IMR-90 (cell line): ENCODE measurements around the gene THRAP3. TPM values are rescaled to one million over a fixed set of nuclear protein-coding genes. Genes with fewer than 3 reads are reported as not detected.

Source experiments
- ATAC-seq: fragments of 200-7000 bp; cut with Tn5 transposase; 2 replicates; pipeline ENCODE4 v1.9.1; 2020; ENCODE audit warnings: low read depth, mild to moderate bottlenecking, moderate library complexity
- BruUV-seq: library from RNA; stranded (reverse); fragments of 400-500 nt; replicated peaks from 2 replicates; lab custom pipeline; 2021; lab: Mats Ljungman, UMichigan
- CTCF ChIA-PET: fragments of 300-600 bp; formaldehyde crosslinking; extraction: SDS; loops from one replicate; lab custom pipeline; 2021; ENCODE audit warnings: antibody characterized with exemption; lab: Yijun Ruan, JAX
- POLR2A ChIA-PET: fragments of 300-600 bp; sonication (Branson Sonifier 250); formaldehyde crosslinking; loops from one replicate; lab custom pipeline; 2022; ENCODE audit warnings: antibody characterized with exemption; ENCODE audit not compliant: unreplicated experiment; lab: Charles Lee
- DNase-seq: peaks from one replicate; pipeline ENCODE4 v3.0.0; 2013
- H2AFZ ChIP-seq: replicated peaks from 2 replicates; pipeline ENCODE3; 2013; ENCODE audit warnings: low read length, mild to moderate bottlenecking; ENCODE audit not compliant: poor library complexity
- H2AK5ac ChIP-seq: 2 replicates; pipeline ENCODE4 v1.6.1; 2013; ENCODE audit warnings: low read depth, low read length, inconsistent platforms
- H2AK9ac ChIP-seq: replicated peaks from 2 replicates; pipeline ENCODE3; 2013; ENCODE audit warnings: mild to moderate bottlenecking, low read depth, low read length, moderate library complexity; ENCODE audit not compliant: poor library complexity
- H2BK120ac ChIP-seq: 2 replicates; pipeline ENCODE4 v1.6.1; 2013; ENCODE audit warnings: low read depth, low read length, inconsistent platforms
- H2BK15ac ChIP-seq: 3 replicates; pipeline ENCODE4 v1.6.1; 2013; ENCODE audit warnings: low read depth, low read length, inconsistent platforms
- H2BK20ac ChIP-seq: 2 replicates; pipeline ENCODE4 v1.6.1; 2013; ENCODE audit warnings: low read depth, mild to moderate bottlenecking, inconsistent platforms, low read length, moderate library complexity
- H2BK5ac ChIP-seq: 2 replicates; pipeline ENCODE4 v1.6.1; 2013; ENCODE audit warnings: mild to moderate bottlenecking, low read depth, low read length, inconsistent platforms; ENCODE audit not compliant: poor library complexity, severe bottlenecking
- H3K14ac ChIP-seq: replicated peaks from 2 replicates; pipeline ENCODE4 v1.6.1; 2013; ENCODE audit warnings: low read depth, low read length, inconsistent platforms
- H3K18ac ChIP-seq: 2 replicates; pipeline ENCODE4 v1.6.1; 2013; ENCODE audit warnings: low read depth, low read length, control low read depth
- H3K23ac ChIP-seq: 2 replicates; pipeline ENCODE4 v1.6.1; 2013; ENCODE audit warnings: low read depth, low read length, inconsistent platforms
- H3K27ac ChIP-seq: 2 replicates; pipeline ENCODE4 v1.5.1; 2013; ENCODE audit warnings: mild to moderate bottlenecking, control low read depth, low read length; ENCODE audit not compliant: insufficient read depth
- H3K27me3 ChIP-seq: 2 replicates; pipeline ENCODE4 v1.6.1; 2013; ENCODE audit warnings: low read length; ENCODE audit not compliant: control insufficient read depth, insufficient read depth
- H3K36me3 ChIP-seq: 2 replicates; pipeline ENCODE4 v1.6.1; 2013; ENCODE audit warnings: low read length, mixed read lengths; ENCODE audit not compliant: control insufficient read depth, insufficient read depth
- H3K4ac ChIP-seq: 2 replicates; pipeline ENCODE4 v1.6.1; 2013; ENCODE audit warnings: low read depth, low read length, inconsistent platforms
- H3K4me1 ChIP-seq: 2 replicates; pipeline ENCODE4 v1.6.1; 2013; ENCODE audit warnings: low read length, mixed read lengths; ENCODE audit not compliant: control insufficient read depth, insufficient read depth
- H3K4me2 ChIP-seq: 2 replicates; pipeline ENCODE4 v1.6.1; 2013; ENCODE audit warnings: low read depth, mild to moderate bottlenecking, control low read depth, low read length, moderate library complexity
- H3K4me3 ChIP-seq: 2 replicates; pipeline ENCODE4 v1.5.1; 2013; ENCODE audit warnings: low read depth, mild to moderate bottlenecking, control low read depth, low read length, moderate library complexity; ENCODE audit not compliant: insufficient read depth
- H3K56ac ChIP-seq: 2 replicates; pipeline ENCODE4 v1.6.1; 2013; ENCODE audit warnings: low read length, inconsistent platforms; ENCODE audit not compliant: insufficient read depth; ENCODE audit errors: extremely low read depth
- H3K79me1 ChIP-seq, 2 experiments: 2 replicates each; pipeline ENCODE4 v1.6.1; 2013; ENCODE audit warnings: low read length in 2 of 2, inconsistent platforms in 1 of 2, low read depth in 1 of 2
- H3K9ac ChIP-seq: 2 replicates; pipeline ENCODE4 v1.6.1; 2013; ENCODE audit warnings: low read depth, low read length, control low read depth
- H3K9me1 ChIP-seq: 2 replicates; pipeline ENCODE4 v1.6.1; 2013; ENCODE audit warnings: low read length, inconsistent platforms; ENCODE audit not compliant: insufficient read depth
- H3K9me3 ChIP-seq: 2 replicates; pipeline ENCODE4 v1.6.1; 2013; ENCODE audit warnings: low read length; ENCODE audit not compliant: control insufficient read depth, insufficient read depth
- H4K20me1 ChIP-seq: 2 replicates; pipeline ENCODE4 v1.6.1; 2013; ENCODE audit warnings: low read length, inconsistent platforms; ENCODE audit not compliant: insufficient read depth
- H4K5ac ChIP-seq: 2 replicates; pipeline ENCODE4 v1.6.1; 2013; ENCODE audit warnings: mild to moderate bottlenecking, low read depth, low read length, control low read depth
- H4K8ac ChIP-seq, 2 experiments: 2 replicates each; pipeline ENCODE4 v1.6.1; 2013; ENCODE audit warnings: low read depth in 2 of 2, low read length in 2 of 2, control low read depth in 1 of 2, inconsistent platforms in 1 of 2
- H4K91ac ChIP-seq: 2 replicates; pipeline ENCODE4 v1.6.1; 2013; ENCODE audit warnings: low read depth, low read length, inconsistent platforms; ENCODE audit not compliant: insufficient read depth
- BHLHE40 ChIP-seq: fragments of 150-350 bp; IDR thresholded peaks from 2 replicates; pipeline ENCODE4 v1.6.1; 2016; ENCODE audit warnings: mild to moderate bottlenecking, low read depth, low read length
- CEBPB ChIP-seq: IDR thresholded peaks from 2 replicates; pipeline ENCODE4 v1.6.1; 2012; ENCODE audit warnings: low read depth, low read length, improper control_type of control experiment
- MXI1 ChIP-seq: IDR thresholded peaks from 2 replicates; pipeline ENCODE4 v1.6.1; 2012; ENCODE audit warnings: low read depth, mild to moderate bottlenecking, low read length, moderate library complexity, borderline replicate concordance
- NFE2L2 ChIP-seq: fragments of 150-350 bp; IDR thresholded peaks from 2 replicates; pipeline ENCODE4 v1.6.1; 2016; ENCODE audit warnings: low read depth, mild to moderate bottlenecking, low read length
- RAD21 ChIP-seq: IDR thresholded peaks from 2 replicates; pipeline ENCODE4 v1.6.1; 2012; ENCODE audit warnings: low read length, improper control_type of control experiment
- RFX5 ChIP-seq: IDR thresholded peaks from 2 replicates; pipeline ENCODE4 v1.8.0; 2012; ENCODE audit warnings: low read depth, mild to moderate bottlenecking, low read length, moderate library complexity
- SMC3 ChIP-seq: fragments of 150-350 bp; IDR thresholded peaks from 2 replicates; pipeline ENCODE4 v1.6.1; 2016; ENCODE audit warnings: low read depth, mild to moderate bottlenecking, antibody characterized with exemption, low read length, moderate library complexity
- WGBS, 2 experiments: methylation state at CpG; one replicate each; pipeline versions ENCODE4 v1.1.5 to v1.1.7; 2013; ENCODE audit warnings: missing lambda C conversion rate in 2 of 2; ENCODE audit not compliant: insufficient read length in 1 of 2; ENCODE audit errors: extremely low coverage in 2 of 2; 5-methylcytosine and 5-hydroxymethylcytosine counted together
- dilution Hi-C: fragments of 300-500 bp; cut with HindIII; formaldehyde crosslinking; loops from one replicate; pipeline ENCODE4 v1.14.3; 2018; ENCODE audit warnings: low sequenced_read_pairs; ENCODE audit not compliant: unreplicated experiment
- in situ Hi-C: fragments of 300-500 bp; cut with MboI; formaldehyde crosslinking; loops from 3 replicates; pipeline ENCODE4 v1.14.3; 2019; ENCODE audit warnings: low sequenced_read_pairs, inconsistent platforms, mixed read lengths
- intact Hi-C: fragments of 100-400 bp; cut with micrococcal nuclease; formaldehyde crosslinking; loops from 2 replicates; pipeline ENCODE4 v1.10.0; 2022
- polyA plus RNA-seq, 3 experiments: library from polyadenylated mRNA; depleted of rRNA; stranded (reverse); fragments of >200 nt; gene quantifications; 2 replicates each; pipeline ENCODE4 v1.2.3, GENCODE V29; 2012; ENCODE audit warnings: low replicate concordance in 1 of 3
- total RNA-seq: library from RNA; depleted of rRNA; stranded (reverse); fragments of >200 nt; gene quantifications from 2 replicates; pipeline ENCODE4 v1.2.3, GENCODE V29; 2012

Gene THRAP3
- total and polyA plus RNA-seq, 2 of the 4 experiments (the other 2 are of a cell fraction): 60.6 to 66.5 TPM

GRCh38 chr1:36326499-36326898 lies 102.3 kb downstream of the THRAP3 start:
- H3K18ac ChIP-seq: no peak overlapping the region
- TF ChIP-seq BHLHE40 (no peak), MXI1 (no peak), NFE2L2 (no peak), SMC3 (no peak), CEBPB (no peak), RFX5 (no peak), RAD21 (no peak)
- H4K8ac ChIP-seq: no peak overlapping the region
- POLR2A ChIA-PET: no interaction called here
- no peak overlapping the region for H3K9ac ChIP-seq
- no peak overlapping the region for H3K27ac ChIP-seq
- no peak overlapping the region for H3K4me3 ChIP-seq
- 84% methylated on average over 6 of the region's 6 CpGs; no CpG with 5 or more reads in 1 of the 2 experiments for WGBS, 2 experiments
- ATAC-seq: no peak
- H2AK5ac ChIP-seq: no peak overlapping the region; the same call in 1 of the 2 replicates
- H4K20me1 ChIP-seq: peaks cover 5% of the 10 kb centered on the region
- H2AK9ac ChIP-seq: peak overlapping the region; percentile 37
- CTCF ChIA-PET: no interaction called here
- H3K9me1 ChIP-seq: peaks cover 21% of the 10 kb centered on the region
- no peak overlapping the region for H3K14ac ChIP-seq
- no peak overlapping the region for H2BK5ac ChIP-seq
- no peaks in the 10 kb centered on the region for H3K9me3 ChIP-seq
- dilution Hi-C loops: no loop called here
- BruUV-seq: no TSS peak
- in situ Hi-C loops: no loop called here
- no peak overlapping the region for H3K4ac ChIP-seq
- DNase-seq: no peak
- no peak overlapping the region for H2BK20ac ChIP-seq
- H4K5ac ChIP-seq: no peak overlapping the region
- no peak overlapping the region for H3K56ac ChIP-seq
- H3K23ac ChIP-seq: no peak overlapping the region
- H4K91ac ChIP-seq: no peak overlapping the region
- no peak overlapping the region for H2BK15ac ChIP-seq
- no peak overlapping the region for H3K4me2 ChIP-seq
- peak overlapping the region; percentile 14 for H2BK120ac ChIP-seq
- peaks cover 0 to 53% of the 10 kb centered on the region in 2 experiments for H3K79me1 ChIP-seq
- intact Hi-C loops: no loop called here
- peaks cover 24% of the 10 kb centered on the region for H3K4me1 ChIP-seq
- no peaks in the 10 kb centered on the region for H3K27me3 ChIP-seq
- H2AFZ ChIP-seq: no peak overlapping the region
- peaks cover 7% of the 10 kb centered on the region; the same call in 1 of the 2 replicates for H3K36me3 ChIP-seq
